Measurements from ENCODE around the gene SACS.

The SACS gene

GRCh38 chr13:23433171-23434153 lies at the start of gene SACS:
SACS (minus strand) TSS chr13:23433702; CDS start chr13:23411239, 22,463 bp downstream.
- DNase-seq, result peak in 48 of 56 donors; percentile 12 to 77 (median 46)

GRCh38 chr13:23480324-23480723 lies 46.8 kb upstream of the SACS start:
- no peak for DNase-seq

GRCh38 chr13:23477101-23477500 lies 43.6 kb upstream of the SACS start:
- no peak for DNase-seq

- DNase-seq, result no peak
Observed at GRCh38 chr13:23473221-23473620, 39.7 kb upstream of the SACS start.

GRCh38 chr13:23472189-23472588 lies 38.7 kb upstream of the SACS start:
- DNase-seq, result no peak

GRCh38 chr13:23470790-23471614 lies 37.5 kb upstream of the SACS start:
- DNase-seq, result no peak

GRCh38 chr13:23469951-23470421 lies 36.5 kb upstream of the SACS start:
- no peak for DNase-seq

- DNase-seq, result no peak
Observed at GRCh38 chr13:23468811-23469210, 35.3 kb upstream of the SACS start.

- no peak for DNase-seq
Observed at GRCh38 chr13:23467932-23468278, 34.4 kb upstream of the SACS start.

- peak in 2 of 56 donors; percentile 4 to 43 for DNase-seq
Observed at GRCh38 chr13:23467048-23467931, 33.8 kb upstream of the SACS start.

- DNase-seq, result peak in 54 of 56 donors; percentile 8 to 81 (median 62)
Observed at GRCh38 chr13:23466144-23467002, 32.9 kb upstream of the SACS start.

- no peak for DNase-seq
Observed at GRCh38 chr13:23463661-23464060, 30.2 kb upstream of the SACS start.

GRCh38 chr13:23462815-23463559 lies 29.5 kb upstream of the SACS start:
- no peak for DNase-seq

GRCh38 chr13:23461544-23461943 lies 28.0 kb upstream of the SACS start:
- DNase-seq, result no peak

GRCh38 chr13:23460921-23461320 lies 27.4 kb upstream of the SACS start:
- no peak for DNase-seq

- DNase-seq, result no peak
Observed at GRCh38 chr13:23460309-23460708, 26.8 kb upstream of the SACS start.

GRCh38 chr13:23458989-23459388 lies 25.5 kb upstream of the SACS start:
- DNase-seq, result no peak

GRCh38 chr13:23456437-23457210 lies 23.1 kb upstream of the SACS start:
- no peak for DNase-seq
